HepG2 (cell line): ENCODE data around the gene GLIS2. TPM values are rescaled to one million over a fixed set of nuclear protein-coding genes. Genes with fewer than 3 reads are reported as not detected.

ENCODE experiments used
- FOXP1 ChIP-seq, 2 experiments: fragments of 450-650 bp in 1 of 2; IDR thresholded peaks; 2 replicates each; pipeline ENCODE4 v1.6.1; 2017 to 2018; ENCODE audit warnings: antibody characterized with exemption in 1 of 2
- HNRNPL ChIP-seq: fragments of 200-400 bp; formaldehyde crosslinking; IDR thresholded peaks from 2 replicates; pipeline ENCODE4 v1.6.1; 2017; ENCODE audit warnings: mild to moderate bottlenecking, low read depth, low read length
- IKZF4 ChIP-seq: sonication (generic); formaldehyde crosslinking; IDR thresholded peaks from 2 replicates; pipeline ENCODE4 v1.5.1; 2020; ENCODE audit warnings: borderline replicate concordance, mild to moderate bottlenecking, low read depth, missing genetic modification reagents; ENCODE audit errors: not compliant biosample characterization
- KDM2A ChIP-seq: sonication (generic); formaldehyde crosslinking; IDR thresholded peaks from 2 replicates; pipeline ENCODE4 v1.4.0; 2020; ENCODE audit warnings: low read depth, missing genetic modification reagents, borderline replicate concordance
- KLF6 ChIP-seq: IDR thresholded peaks from 2 replicates; pipeline ENCODE4 v1.8.0; 2016; ENCODE audit warnings: missing biosample characterization, missing genetic modification reagents
- MEIS1 ChIP-seq: sonication (generic); formaldehyde crosslinking; IDR thresholded peaks from 2 replicates; pipeline ENCODE4 v1.9.0; 2021; ENCODE audit warnings: mild to moderate bottlenecking, missing genetic modification reagents, moderate library complexity, borderline replicate concordance
- RXRB ChIP-seq: IDR thresholded peaks from 2 replicates; pipeline ENCODE4 v1.6.1; 2016; ENCODE audit warnings: borderline replicate concordance, missing genetic modification reagents, missing compliant biosample characterization
- TBX2 ChIP-seq: sonication (generic); formaldehyde crosslinking; IDR thresholded peaks from 2 replicates; pipeline ENCODE4 v1.5.0; 2020; ENCODE audit warnings: missing genetic modification reagents, mild to moderate bottlenecking, borderline replicate concordance
- TGIF2 ChIP-seq: IDR thresholded peaks from 2 replicates; pipeline ENCODE4 v1.6.1; 2016; ENCODE audit warnings: control low read depth, missing compliant biosample characterization
- ZBTB7B ChIP-seq: sonication (generic); formaldehyde crosslinking; IDR thresholded peaks from 2 replicates; pipeline ENCODE4 v1.4.0; 2020; ENCODE audit warnings: missing genetic modification reagents
- ZBTB8A ChIP-seq: sonication (generic); formaldehyde crosslinking; IDR thresholded peaks from 2 replicates; pipeline ENCODE4 v1.4.0; 2020; ENCODE audit warnings: mild to moderate bottlenecking, low read depth, missing genetic modification reagents, borderline replicate concordance
- ZFP1 ChIP-seq: IDR thresholded peaks from 2 replicates; pipeline ENCODE4 v1.6.1; 2016
- ZMYM3 ChIP-seq: sonication (generic); formaldehyde crosslinking; IDR thresholded peaks from 2 replicates; pipeline ENCODE4 v1.5.1; 2020; ENCODE audit warnings: mild to moderate bottlenecking, missing genetic modification reagents
- ZNF225 ChIP-seq: sonication (generic); formaldehyde crosslinking; IDR thresholded peaks from 2 replicates; pipeline ENCODE4 v1.4.0; 2020; ENCODE audit warnings: mild to moderate bottlenecking, missing genetic modification reagents
- ZNF253 ChIP-seq: sonication (generic); formaldehyde crosslinking; IDR thresholded peaks from 2 replicates; pipeline ENCODE4 v1.8.0; 2022; ENCODE audit warnings: mild to moderate bottlenecking, missing genetic modification reagents, borderline replicate concordance
- ZNF280B ChIP-seq: sonication (generic); formaldehyde crosslinking; IDR thresholded peaks from 2 replicates; pipeline ENCODE4 v1.5.0; 2020; ENCODE audit warnings: missing genetic modification reagents, mild to moderate bottlenecking, borderline replicate concordance
- ZNF281 ChIP-seq: sonication (generic); formaldehyde crosslinking; IDR thresholded peaks from 2 replicates; pipeline ENCODE4 v1.4.0; 2020; ENCODE audit warnings: missing genetic modification reagents, borderline replicate concordance
- ZNF530 ChIP-seq: sonication (generic); formaldehyde crosslinking; IDR thresholded peaks from 2 replicates; pipeline ENCODE4 v1.5.0; 2020; ENCODE audit warnings: low read depth, mild to moderate bottlenecking, missing genetic modification reagents
- ZNF639 ChIP-seq: conservative IDR thresholded peaks from 2 replicates; pipeline ENCODE4 v1.6.1; 2018; ENCODE audit warnings: missing genetic modification reagents
- ZNF704 ChIP-seq: sonication (generic); formaldehyde crosslinking; IDR thresholded peaks from 2 replicates; pipeline ENCODE4 v1.8.1; 2023; ENCODE audit warnings: mild to moderate bottlenecking, inconsistent platforms, moderate library complexity, missing genetic modification reagents, borderline replicate concordance
- polyA plus RNA-seq, 8 experiments: library from polyadenylated mRNA; depleted of rRNA in 3 of 8; stranded (reverse) in 7 of 8; unstranded in 1 of 8; fragments of >200 nt; fragmentation: Illumina TruSeq in 4 of 8; extraction: Trizol in 4 of 8; gene quantifications; 2 replicates each; pipeline versions ENCODE4 v1.2.1 to v1.2.3, GENCODE V29; 2011 to 2016; ENCODE audit warnings: low read depth in 4 of 8, missing spikeins in 1 of 8, mixed read lengths in 1 of 8; ENCODE audit not compliant: insufficient read depth in 1 of 8
- total RNA-seq, 5 experiments: library from RNA; depleted of rRNA; stranded (reverse); fragments of >200 nt; fragmentation: Illumina TruSeq; extraction: Trizol; gene quantifications; 2 replicates each; pipeline ENCODE4 v1.2.3, GENCODE V29; 2016; ENCODE audit warnings: low read depth in 1 of 5

The GLIS2 gene
- total and polyA plus RNA-seq, 2 of the 13 experiments (the other 11 are each of a cell fraction or from before 2014, with no cell fraction given), result 0.28 to 0.29 TPM

- TF ChIP-seq IKZF4, result no peak
- no peak for TF ChIP-seq FOXP1 (IDR thresholded peaks at IDR 0.05)
- TF ChIP-seq FOXP1 (CRISPR knock-in tag; IDR thresholded peaks at IDR 0.05), result 0 out of 2 replicates have a peak, but pooled peaks have one; percentile 22
- TF ChIP-seq TBX2 (CRISPR knock-in tag), result no peak
- no peak for TF ChIP-seq ZNF530
- 0 out of 2 replicates have a peak, but pooled peaks have one; percentile 19 for TF ChIP-seq RXRB (CRISPR knock-in tag)
- peak; percentile 83 for TF ChIP-seq ZMYM3 (CRISPR knock-in tag)
- peak; percentile 19; the same call in 1 of the 2 replicates for TF ChIP-seq ZNF225 (CRISPR knock-in tag)
- TF ChIP-seq ZFP1 (CRISPR knock-in tag), result 0 out of 2 replicates have a peak, but pooled peaks have one; percentile 59
- TF ChIP-seq ZNF704 (CRISPR knock-in tag), result no peak
- peak; percentile 63; the same call in 1 of the 2 replicates for TF ChIP-seq HNRNPL
- no peak for TF ChIP-seq TGIF2 (CRISPR knock-in tag)
- TF ChIP-seq ZNF280B (CRISPR knock-in tag), result 0 out of 2 replicates have a peak, but pooled peaks have one; percentile 21
- 0 out of 2 replicates have a peak, but pooled peaks have one; percentile 28 for TF ChIP-seq KLF6 (CRISPR knock-in tag)
- TF ChIP-seq MEIS1 (CRISPR knock-in tag), result no peak
- 0 out of 2 replicates have a peak, but pooled peaks have one; percentile 14 for TF ChIP-seq KDM2A
- TF ChIP-seq ZNF281, result 0 out of 2 replicates have a peak, but pooled peaks have one; percentile 14
- TF ChIP-seq ZNF253 (CRISPR knock-in tag), result no peak
- TF ChIP-seq ZBTB7B (CRISPR knock-in tag), result peak; percentile 43; the same call in 1 of the 2 replicates
- TF ChIP-seq ZNF639 (CRISPR knock-in tag), result no peak
- no peak for TF ChIP-seq ZBTB8A (CRISPR knock-in tag)
Observed at GRCh38 chr16:4293822-4294457, 21.9 kb upstream of the GLIS2 start (continued).
